Caco-2 (cell line): ENCODE data around the gene TEAD2. TPM values are rescaled to one million over a fixed set of nuclear protein-coding genes. Genes with fewer than 3 reads are reported as not detected.

Experiments used
- BruUV-seq: library from RNA; stranded (reverse); fragments of 400-500 nt; replicated peaks from 2 replicates; lab custom pipeline; 2021; lab: Mats Ljungman, UMichigan
- CTCF ChIA-PET: fragments of 300-600 bp; sonication (Branson Sonifier 250); formaldehyde crosslinking; loops from one replicate; lab custom pipeline; 2022; ENCODE audit warnings: antibody characterized with exemption; lab: Charles Lee
- POLR2A ChIA-PET: fragments of 300-600 bp; sonication (Branson Sonifier 250); formaldehyde crosslinking; loops from one replicate; lab custom pipeline; 2022; ENCODE audit warnings: antibody characterized with exemption; lab: Charles Lee
- DNase-seq, 2 experiments: peaks; one replicate each; pipeline versions ENCODE4 v3.0.0 to v3.0.0-alpha.2; 2020 to 2022
- H3K27me3 ChIP-seq: replicated peaks from 2 replicates; pipeline ENCODE4 v1.6.0; 2011; ENCODE audit warnings: low read length; ENCODE audit not compliant: control insufficient read depth, insufficient read depth
- H3K36me3 ChIP-seq: 2 replicates; pipeline ENCODE4 v1.5.1; 2011; ENCODE audit warnings: low read length; ENCODE audit not compliant: control insufficient read depth, insufficient read depth
- H3K4me1 ChIP-seq: fragments of 250-450 bp; sonication (Bioruptor Pico); 2 replicates; pipeline ENCODE4 v1.5.1; 2020; ENCODE audit warnings: mild to moderate bottlenecking
- H3K4me3 ChIP-seq: 2 replicates; pipeline ENCODE4 v1.5.1; 2011; ENCODE audit warnings: low read depth, mild to moderate bottlenecking, control low read depth, low read length
- H3K9me3 ChIP-seq: fragments of 250-450 bp; sonication (Bioruptor Pico); 2 replicates; pipeline ENCODE4 v1.5.1; 2020; ENCODE audit warnings: mild to moderate bottlenecking, moderate library complexity
- H3K27ac Mint-ChIP-seq: one replicate; pipeline ENCODE4 v1.8.0; 2022; ENCODE audit warnings: mixed read lengths; ENCODE audit not compliant: unreplicated experiment
- H3K27me3 Mint-ChIP-seq: one replicate; pipeline ENCODE4 v1.8.0; 2022; ENCODE audit warnings: mixed read lengths; ENCODE audit not compliant: insufficient read depth, unreplicated experiment
- H3K36me3 Mint-ChIP-seq: one replicate; pipeline ENCODE4 v1.8.0; 2022; ENCODE audit warnings: mild to moderate bottlenecking, mixed read lengths; ENCODE audit not compliant: insufficient read depth, unreplicated experiment
- H3K4me1 Mint-ChIP-seq: one replicate; pipeline ENCODE4 v1.8.0; 2022; ENCODE audit warnings: low read depth, mixed read lengths; ENCODE audit not compliant: unreplicated experiment
- H3K4me3 Mint-ChIP-seq: one replicate; pipeline ENCODE4 v1.8.0; 2022; ENCODE audit warnings: mild to moderate bottlenecking, moderate library complexity, mixed read lengths; ENCODE audit not compliant: unreplicated experiment
- H3K9me3 Mint-ChIP-seq: one replicate; pipeline ENCODE4 v1.8.0; 2022; ENCODE audit warnings: mixed read lengths; ENCODE audit not compliant: unreplicated experiment
- CTCF ChIP-seq, 2 experiments: fragments of 200-600 bp in 1 of 2; IDR thresholded peaks; 1 replicate in 1 of 2; 2 replicates in 1 of 2; pipeline versions ENCODE4 v1.5.1 to v1.8.0; 2011 to 2022; ENCODE audit warnings: antibody characterized with exemption in 1 of 2, control low read depth in 1 of 2, inconsistent platforms in 1 of 2, low read depth in 1 of 2, low read length in 1 of 2, mild to moderate bottlenecking in 1 of 2, moderate library complexity in 1 of 2; ENCODE audit not compliant: insufficient read depth in 1 of 2, severe bottlenecking in 1 of 2, unreplicated experiment in 1 of 2
- intact Hi-C: fragments of 100-400 bp; cut with micrococcal nuclease; formaldehyde crosslinking; loops from one replicate; pipeline ENCODE4 v1.10.0; 2022; ENCODE audit not compliant: unreplicated experiment
- total RNA-seq: library from RNA; stranded (reverse); gene quantifications from 2 replicates; pipeline ENCODE4 v1.2.3, GENCODE V29; 2022

The TEAD2 gene
- total RNA-seq, 1 experiment from 2014 or later: 8.8 TPM

GRCh38 chr19:49387936-49388372, 25.7 kb upstream of the TEAD2 start, which contains the start of gene KASH5:
KASH5 (plus strand) TSS chr19:49388249; CDS start chr19:49390884, 2,635 bp downstream.
- no peak for TF ChIP-seq CTCF (IDR thresholded peaks at IDR 0.05; ENCODE audit: insufficient read depth in 1 of 2, low read depth in 1 of 2, low read length in 1 of 2, severe bottlenecking in 1 of 2, unreplicated experiment in 1 of 2)
- CTCF ChIA-PET: interaction anchor here (1.0 to 1.1 kb wide), 2 partner anchors 24 to 55 kb away, joined by 3 to 6 read pairs; partner anchors contain the start of gene DKKL1
- Histone ChIP-seq H3K4me3 (peak within 1 kb of the TSS; percentile 39), H3K27me3 (no peaks in the 10 kb centered on the region), H3K36me3 (no peaks in the 10 kb centered on the region), H3K4me1 (no peaks in the 10 kb centered on the region), H3K9me3 (0 out of 2 replicates have a peak, but pooled peaks cover 2% of the 10 kb centered on the region)
- Mint-ChIP-seq H3K36me3 (peaks cover 7% of the 10 kb centered on the region), H3K27ac (peak within 1 kb of the TSS; percentile 63), H3K9me3 (peaks cover under 1% of the 10 kb centered on the region), H3K4me1 (peaks cover 12% of the 10 kb centered on the region), H3K4me3 (peak within 1 kb of the TSS; percentile 69), H3K27me3 (peaks cover 7% of the 10 kb centered on the region)
- POLR2A ChIA-PET: interaction anchor here (0.6 kb wide), 1 partner anchor 18 kb away, joined by 3 read pairs; no protein-coding TSS in a partner anchor
- no TSS peak for BruUV-seq
- intact Hi-C loops: no loop called here
- peak; percentile 81 to 90 for DNase-seq

GRCh38 chr19:49383599-49383998, 21.4 kb upstream of the TEAD2 start:
- intact Hi-C loops: no loop called here
- H3K36me3 Mint-ChIP-seq: peaks cover 7% of the 10 kb centered on the region
- no peak for TF ChIP-seq CTCF (IDR thresholded peaks at IDR 0.05; ENCODE audit: insufficient read depth in 1 of 2, low read depth in 1 of 2, low read length in 1 of 2, severe bottlenecking in 1 of 2, unreplicated experiment in 1 of 2)
- Histone ChIP-seq H3K9me3 (peaks cover 17% of the 10 kb centered on the region; the same call in 1 of the 2 replicates), H3K4me3 (no peak overlapping the region), H3K36me3 (no peaks in the 10 kb centered on the region), H3K4me1 (no peaks in the 10 kb centered on the region), H3K27me3 (no peaks in the 10 kb centered on the region)
- no peak overlapping the region for H3K4me3 Mint-ChIP-seq
- POLR2A ChIA-PET: no interaction called here
- no peak overlapping the region for H3K27ac Mint-ChIP-seq
- no peaks in the 10 kb centered on the region for H3K4me1 Mint-ChIP-seq
- peaks cover 3% of the 10 kb centered on the region for H3K27me3 Mint-ChIP-seq
- BruUV-seq: no TSS peak
- CTCF ChIA-PET: no interaction called here
- no peak for DNase-seq
- peaks cover 20% of the 10 kb centered on the region for H3K9me3 Mint-ChIP-seq

DNA sequence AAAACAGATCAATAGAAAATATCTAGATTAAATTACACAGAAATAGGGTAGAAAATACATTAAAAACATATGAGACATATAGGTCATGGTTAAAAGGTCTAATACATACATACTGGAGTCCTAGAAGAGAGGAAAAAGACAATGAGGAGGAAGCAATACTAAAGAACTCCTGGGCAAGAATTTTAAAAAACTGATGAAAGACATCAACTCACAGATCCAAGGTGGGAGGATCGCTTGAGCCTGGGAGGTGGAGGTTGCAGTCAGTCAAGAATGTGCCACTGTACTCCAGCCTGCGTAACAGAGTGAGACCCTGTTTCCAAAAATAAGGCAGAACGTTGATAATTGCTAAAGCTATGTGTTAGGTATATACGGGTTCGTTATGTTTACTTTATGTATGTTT, 20.4 kb upstream of the TEAD2 start:
- BruUV-seq: no TSS peak
- Histone ChIP-seq H3K9me3 (peaks cover 17% of the 10 kb centered on the region; the same call in 1 of the 2 replicates), H3K4me1 (no peaks in the 10 kb centered on the region), H3K36me3 (no peaks in the 10 kb centered on the region), H3K27me3 (no peaks in the 10 kb centered on the region), H3K4me3 (no peak overlapping the region)
- no peak for TF ChIP-seq CTCF (IDR thresholded peaks at IDR 0.05; ENCODE audit: insufficient read depth in 1 of 2, low read depth in 1 of 2, low read length in 1 of 2, severe bottlenecking in 1 of 2, unreplicated experiment in 1 of 2)
- DNase-seq: no peak
- CTCF ChIA-PET: no interaction called here
- Mint-ChIP-seq H3K4me1 (no peaks in the 10 kb centered on the region), H3K9me3 (peaks cover 20% of the 10 kb centered on the region), H3K27ac (no peak overlapping the region), H3K27me3 (peaks cover 3% of the 10 kb centered on the region), H3K4me3 (no peak overlapping the region), H3K36me3 (peaks cover 6% of the 10 kb centered on the region)
- intact Hi-C loops: no loop called here
- POLR2A ChIA-PET: no interaction called here
